HCT116 (cell line): ENCODE measurements around the gene GAL3ST3. TPM values are rescaled to one million over a fixed set of nuclear protein-coding genes. Genes with fewer than 3 reads are reported as not detected.

Experiments
- ATAC-seq: fragments of 200-7000 bp; cut with Tn5 transposase; 2 replicates; pipeline ENCODE4 v1.9.1; 2020; ENCODE audit warnings: mild to moderate bottlenecking, moderate library complexity
- BruUV-seq: library from RNA; stranded (reverse); fragments of 400-500 nt; replicated peaks from 2 replicates; lab custom pipeline; 2021; lab: Mats Ljungman, UMichigan
- CTCF ChIA-PET: fragments of 300-600 bp; sonication (Branson Sonifier 250); formaldehyde crosslinking; loops from one replicate; lab custom pipeline; 2021; ENCODE audit warnings: antibody characterized with exemption; lab: Charles Lee
- POLR2A ChIA-PET: fragments of 300-600, 350-600 bp; sonication (Branson Sonifier 250); formaldehyde crosslinking; loops from one replicate; lab custom pipeline; 2021; ENCODE audit warnings: antibody characterized with exemption; lab: Charles Lee
- RAD21 ChIA-PET, 2 experiments: fragments of 300-600 bp; sonication (Branson Sonifier 250); formaldehyde crosslinking; loops; one replicate each; lab custom pipeline; 2023; ENCODE audit warnings: low total read pairs in 2 of 2; ENCODE audit not compliant: uncharacterized antibody in 2 of 2, unreplicated experiment in 2 of 2, low non-redundant PET in 1 of 2; lab: Charles Lee
- DNase-seq: peaks from one replicate; pipeline ENCODE4 v3.0.0-alpha.2; 2010; ENCODE audit warnings: low read depth, low spot score
- H2AFZ ChIP-seq: fragments of 200-600 bp; shearing (Covaris generic), sonication (generic); 2 replicates; pipeline ENCODE4 v1.6.1; 2017; ENCODE audit warnings: low read depth, mixed run types, mixed read lengths, antibody characterized with exemption, low read length; ENCODE audit not compliant: poor library complexity, severe bottlenecking
- H3K27ac ChIP-seq: 2 replicates; pipeline ENCODE4 v1.5.1; 2012; ENCODE audit warnings: low read depth, low read length
- H3K27me3 ChIP-seq: fragments of 200-600 bp; sonication (generic); 2 replicates; pipeline ENCODE4 v1.6.1; 2016; ENCODE audit warnings: mixed run types, low read length, mixed read lengths; ENCODE audit not compliant: insufficient read depth
- H3K36me3 ChIP-seq, 2 experiments: fragments of 200-500 bp in 1 of 2; fragments of 200-600 bp in 1 of 2; sonication (Bioruptor generic) in 1 of 2; sonication (generic) in 1 of 2; 2 replicates each; pipeline versions ENCODE4 v1.5.1 to v1.6.1; 2014 to 2016; ENCODE audit warnings: low read length in 2 of 2, inconsistent platforms in 1 of 2, mixed read lengths in 1 of 2, mixed run types in 1 of 2; ENCODE audit not compliant: insufficient read depth in 2 of 2, control insufficient read depth in 1 of 2
- H3K4me1 ChIP-seq, 2 experiments: fragments of 200-600 bp in 1 of 2; sonication (generic) in 1 of 2; 2 replicates each; pipeline versions ENCODE4 v1.5.1 to v1.6.1; 2012 to 2017; ENCODE audit warnings: low read length in 2 of 2, inconsistent platforms in 1 of 2, mild to moderate bottlenecking in 1 of 2, mixed read lengths in 1 of 2, mixed run types in 1 of 2, moderate library complexity in 1 of 2; ENCODE audit not compliant: insufficient read depth in 2 of 2, control insufficient read depth in 1 of 2
- H3K4me2 ChIP-seq: fragments of 200-600 bp; sonication (generic); 2 replicates; pipeline ENCODE4 v1.6.1; 2017; ENCODE audit warnings: mixed run types, low read length, mixed read lengths
- H3K4me3 ChIP-seq, 2 experiments: fragments of 200-600 bp in 1 of 2; sonication (generic) in 1 of 2; replicated peaks in 1 of 2; 2 replicates each; pipeline ENCODE4 v1.5.1; 2011 to 2016; ENCODE audit warnings: low read length in 2 of 2, control low read depth in 1 of 2, low read depth in 1 of 2, mild to moderate bottlenecking in 1 of 2, mixed read lengths in 1 of 2, mixed run types in 1 of 2
- H3K79me2 ChIP-seq: fragments of 200-600 bp; sonication (generic); 2 replicates; pipeline ENCODE4 v1.6.1; 2017; ENCODE audit warnings: mild to moderate bottlenecking, mixed run types, low read length, moderate library complexity, mixed read lengths; ENCODE audit not compliant: insufficient read depth
- H3K9ac ChIP-seq: fragments of 200-600 bp; sonication (generic); 2 replicates; pipeline ENCODE4 v1.6.1; 2016; ENCODE audit warnings: low read length, mixed read lengths
- H3K9me2 ChIP-seq: fragments of 200-600 bp; sonication (generic), shearing (Covaris generic); 2 replicates; pipeline ENCODE4 v1.6.1; 2017; ENCODE audit warnings: mixed run types, mild to moderate bottlenecking, moderate library complexity; ENCODE audit not compliant: insufficient read depth
- H3K9me3 ChIP-seq, 2 experiments: fragments of 200-500 bp in 1 of 2; fragments of 200-600 bp in 1 of 2; sonication (Bioruptor generic) in 1 of 2; sonication (generic) in 1 of 2; 2 replicates each; pipeline ENCODE4 v1.6.1; 2014 to 2017; ENCODE audit warnings: low read length in 2 of 2, mixed read lengths in 2 of 2, inconsistent platforms in 1 of 2, low read depth in 1 of 2, mild to moderate bottlenecking in 1 of 2, mixed run types in 1 of 2, moderate library complexity in 1 of 2; ENCODE audit not compliant: control insufficient read depth in 1 of 2, insufficient read depth in 1 of 2
- H4K20me1 ChIP-seq: fragments of 200-600 bp; sonication (generic), shearing (Covaris generic); 2 replicates; pipeline ENCODE4 v1.6.1; 2017; ENCODE audit warnings: mixed run types, mild to moderate bottlenecking, moderate library complexity; ENCODE audit not compliant: insufficient read depth
- ATF3 ChIP-seq: IDR thresholded peaks from 2 replicates; pipeline ENCODE4 v1.6.1; 2012
- CBX3 ChIP-seq: IDR thresholded peaks from 2 replicates; pipeline ENCODE4 v1.6.1; 2012; ENCODE audit warnings: low read depth
- CEBPB ChIP-seq: IDR thresholded peaks from 2 replicates; pipeline ENCODE4 v1.6.1; 2012; ENCODE audit warnings: low read depth
- CTCF ChIP-seq, 3 experiments: fragments of 200-600 bp in 1 of 3; sonication (generic) in 1 of 3; IDR thresholded peaks in 2 of 3; conservative IDR thresholded peaks in 1 of 3; 2 replicates each; pipeline ENCODE4 v1.5.1; 2012 to 2017; ENCODE audit warnings: low read depth in 2 of 3, low read length in 2 of 3, antibody characterized with exemption in 1 of 3, borderline replicate concordance in 1 of 3, control low read depth in 1 of 3, mild to moderate bottlenecking in 1 of 3, mixed read lengths in 1 of 3, mixed run types in 1 of 3, moderate library complexity in 1 of 3; ENCODE audit not compliant: insufficient read depth in 1 of 3
- EGR1 ChIP-seq: IDR thresholded peaks from 2 replicates; pipeline ENCODE4 v1.6.1; 2012; ENCODE audit warnings: low read depth
- ELF1 ChIP-seq: IDR thresholded peaks from 2 replicates; pipeline ENCODE4 v1.6.1; 2012; ENCODE audit warnings: low read depth, borderline replicate concordance
- EZH2phosphoT487 ChIP-seq: fragments of 200-600 bp; IDR thresholded peaks from 2 replicates; pipeline ENCODE4 v1.6.1; 2018; ENCODE audit warnings: antibody characterized with exemption, borderline replicate concordance
- FOSL1 ChIP-seq: IDR thresholded peaks from 2 replicates; pipeline ENCODE4 v1.6.1; 2012; ENCODE audit warnings: low read depth
- RAD21 ChIP-seq: IDR thresholded peaks from 2 replicates; pipeline ENCODE4 v1.6.1; 2012; ENCODE audit warnings: low read depth, mild to moderate bottlenecking
- REST ChIP-seq: IDR thresholded peaks from 2 replicates; pipeline ENCODE4 v1.6.1; 2012; ENCODE audit warnings: low read depth
- SIN3A ChIP-seq: IDR thresholded peaks from 2 replicates; pipeline ENCODE4 v1.6.1; 2012; ENCODE audit warnings: low read depth
- SP1 ChIP-seq: IDR thresholded peaks from 2 replicates; pipeline ENCODE4 v1.6.1; 2012; ENCODE audit warnings: low read depth
- SRF ChIP-seq: IDR thresholded peaks from 2 replicates; pipeline ENCODE4 v1.6.1; 2012; ENCODE audit warnings: low read depth
- YY1 ChIP-seq: IDR thresholded peaks from 2 replicates; pipeline ENCODE4 v1.6.1; 2011; ENCODE audit warnings: low read length, low read depth, moderate library complexity, mild to moderate bottlenecking; ENCODE audit not compliant: insufficient replicate concordance; ENCODE audit errors: extremely low read depth
- ZFX ChIP-seq: fragments of 450-650 bp; IDR thresholded peaks from 2 replicates; pipeline ENCODE4 v1.6.1; 2017
- ZNF274 ChIP-seq: fragments of 200-500 bp; sonication (Bioruptor generic); IDR thresholded peaks from 2 replicates; pipeline ENCODE4 v1.6.1; 2014; ENCODE audit warnings: mild to moderate bottlenecking, low read depth, low read length, inconsistent platforms
- intact Hi-C: fragments of 100-400 bp; cut with micrococcal nuclease; formaldehyde crosslinking; loops from 2 replicates; pipeline ENCODE4 v1.10.0; 2022
- total RNA-seq: library from RNA; stranded (reverse); gene quantifications from one replicate; pipeline ENCODE4 v1.2.1, GENCODE V29; 2021; ENCODE audit not compliant: unreplicated experiment

Gene GAL3ST3
- total RNA-seq, 1 experiment from 2014 or later = not detected

GRCh38 chr11:66008095-66008467, 40.9 kb downstream of the GAL3ST3 start:
- peaks cover 51 to 90% of the 10 kb centered on the region in 2 experiments for H3K4me1 ChIP-seq
- H3K9me3 ChIP-seq = no peaks in the 10 kb centered on the region
- no TSS peak for BruUV-seq
- H3K4me2 ChIP-seq = peak overlapping the region; percentile 36
- peak overlapping the region; percentile 11; the same call in 1 of the 2 replicates for H3K9ac ChIP-seq
- peaks cover 11 to 24% of the 10 kb centered on the region in 2 experiments for H3K36me3 ChIP-seq
- H3K27ac ChIP-seq = peak overlapping the region; percentile 46
- H3K9me2 ChIP-seq = no peaks in the 10 kb centered on the region
- DNase-seq (no peak), ATAC-seq (no peak)
- H3K27me3 ChIP-seq = no peaks in the 10 kb centered on the region
- H3K4me3 ChIP-seq = no peak overlapping the region
- no peak overlapping the region for H2AFZ ChIP-seq
- intact Hi-C loops = no loop called here
- POLR2A ChIA-PET = interaction anchor here (1.1 kb wide), 1 partner anchor 118 kb away, joined by 4 read pairs; the partner anchor contains the start of gene CCDC85B
- CTCF ChIA-PET = interaction anchor here (0.6 to 1.3 kb wide), 2 partner anchors 15 to 148 kb away, joined by 3 to 5 read pairs; partner anchors contain the start of gene MUS81
- no peaks in the 10 kb centered on the region for H4K20me1 ChIP-seq
- peaks cover 25% of the 10 kb centered on the region for H3K79me2 ChIP-seq
- RAD21 ChIA-PET = no interaction called here
- no peak for TF ChIP-seq ELF1

GRCh38 chr11:66007201-66007634, 41.7 kb downstream of the GAL3ST3 start:
- peak overlapping the region; percentile 44 for H3K9ac ChIP-seq
- no TSS peak for BruUV-seq
- peaks cover 24% of the 10 kb centered on the region for H3K79me2 ChIP-seq
- POLR2A ChIA-PET = no interaction called here
- peaks cover 44 to 83% of the 10 kb centered on the region in 2 experiments for H3K4me1 ChIP-seq
- H3K36me3 ChIP-seq = peaks cover 11 to 24% of the 10 kb centered on the region in 2 experiments
- no peaks in the 10 kb centered on the region for H3K9me3 ChIP-seq
- H3K4me3 ChIP-seq = no peak overlapping the region
- no peak overlapping the region for H2AFZ ChIP-seq
- CTCF ChIA-PET = interaction anchor here (1.3 kb wide), 1 partner anchor 15 kb away, joined by 5 read pairs; no protein-coding TSS in a partner anchor
- peak overlapping the region; percentile 38 for H3K27ac ChIP-seq
- no peaks in the 10 kb centered on the region for H3K27me3 ChIP-seq
- H3K4me2 ChIP-seq = peak overlapping the region; percentile 36
- RAD21 ChIA-PET = no interaction called here
- H3K9me2 ChIP-seq = no peaks in the 10 kb centered on the region
- ATAC-seq (no peak), DNase-seq (no peak)
- no peaks in the 10 kb centered on the region for H4K20me1 ChIP-seq
- intact Hi-C loops = no loop called here
- no peak for TF ChIP-seq ATF3
- TF ChIP-seq EZH2phosphoT487 = no peak
- TF ChIP-seq CEBPB = no peak
- no peak for TF ChIP-seq YY1
- no peak for TF ChIP-seq CTCF (IDR thresholded peaks at IDR 0.05 in 2 of 3, conservative IDR thresholded peaks at IDR 0.05 in 1 of 3; ENCODE audit: borderline replicate concordance in 1 of 3, insufficient read depth in 1 of 3, low read depth in 2 of 3, low read length in 2 of 3)
- TF ChIP-seq ZNF274 = no peak
- TF ChIP-seq FOSL1 = no peak
- no peak for TF ChIP-seq RAD21
- no peak for TF ChIP-seq ZFX
- no peak for TF ChIP-seq SP1
- no peak for TF ChIP-seq ELF1
- TF ChIP-seq EGR1 = no peak
- TF ChIP-seq REST = no peak
- TF ChIP-seq CBX3 = no peak
- TF ChIP-seq SRF = no peak
- no peak for TF ChIP-seq SIN3A
